WTC11 (cell line): ENCODE measurements around the gene RNF149. TPM values are rescaled to one million over a fixed set of nuclear protein-coding genes. Genes with fewer than 3 reads are reported as not detected.
A peak's percentile ranks its signal among the peaks of the same experiment; 100 is the strongest.

Source experiments
- ATAC-seq: fragments of 200-7000 bp; cut with Tn5 transposase; 2 replicates; pipeline ENCODE4 v1.10.0; 2021; ENCODE audit warnings: mild to moderate bottlenecking, moderate library complexity
- CTCF ChIA-PET: fragments of 300-600 bp; sonication (Branson Sonifier 250); formaldehyde crosslinking; loops from one replicate; lab custom pipeline; 2021; ENCODE audit warnings: antibody characterized with exemption; lab: Charles Lee
- POLR2A ChIA-PET: fragments of 350-600 bp; sonication (Branson Sonifier 250); formaldehyde crosslinking; loops from one replicate; lab custom pipeline; 2021; ENCODE audit warnings: antibody characterized with exemption; lab: Charles Lee
- DNase-seq: peaks from one replicate; pipeline ENCODE4 v3.0.0; 2021; ENCODE audit warnings: low spot score
- H3K27ac Mint-ChIP-seq: 2 replicates; pipeline ENCODE4 v1.8.0; 2021; ENCODE audit warnings: mixed read lengths
- H3K27me3 Mint-ChIP-seq: 2 replicates; pipeline ENCODE4 v1.8.0; 2021; ENCODE audit warnings: low read depth, mild to moderate bottlenecking, moderate library complexity, mixed read lengths
- H3K36me3 Mint-ChIP-seq: 2 replicates; pipeline ENCODE4 v1.8.0; 2021; ENCODE audit warnings: mixed read lengths
- H3K4me1 Mint-ChIP-seq: 2 replicates; pipeline ENCODE4 v1.8.0; 2022; ENCODE audit warnings: mixed read lengths
- H3K4me3 Mint-ChIP-seq: 2 replicates; pipeline ENCODE4 v1.8.0; 2021; ENCODE audit warnings: mild to moderate bottlenecking, moderate library complexity, mixed read lengths
- H3K9me3 Mint-ChIP-seq: 2 replicates; pipeline ENCODE4 v1.8.0; 2021; ENCODE audit warnings: mixed read lengths
- CBFB ChIP-seq: sonication (generic); formaldehyde crosslinking; IDR thresholded peaks from 2 replicates; pipeline ENCODE4 v1.8.1; 2022; ENCODE audit warnings: mild to moderate bottlenecking, low read depth, missing genetic modification reagents
- CREB1 ChIP-seq: sonication (generic); formaldehyde crosslinking; IDR thresholded peaks from 2 replicates; pipeline ENCODE4 v1.8.0; 2023; ENCODE audit warnings: mild to moderate bottlenecking, missing genetic modification reagents
- CREM ChIP-seq: sonication (generic); formaldehyde crosslinking; IDR thresholded peaks from 2 replicates; pipeline ENCODE4 v1.8.1; 2022; ENCODE audit warnings: mild to moderate bottlenecking, missing genetic modification reagents, moderate library complexity
- E2F5 ChIP-seq: sonication (generic); formaldehyde crosslinking; IDR thresholded peaks from 2 replicates; pipeline ENCODE4 v1.8.1; 2022; ENCODE audit warnings: mild to moderate bottlenecking, moderate library complexity, missing genetic modification reagents
- EMX1 ChIP-seq: fragments of 250-450 bp; sonication (Bioruptor Pico); IDR thresholded peaks from 2 replicates; pipeline ENCODE4 v1.8.0; 2021; ENCODE audit warnings: mild to moderate bottlenecking
- ERG ChIP-seq: fragments of 250-450 bp; sonication (Bioruptor Pico); IDR thresholded peaks from 2 replicates; pipeline ENCODE4 v1.8.0; 2021; ENCODE audit warnings: mild to moderate bottlenecking
- GABPB1 ChIP-seq: sonication (generic); formaldehyde crosslinking; IDR thresholded peaks from 2 replicates; pipeline ENCODE4 v1.8.1; 2023; ENCODE audit warnings: mild to moderate bottlenecking, missing genetic modification reagents
- IRF1 ChIP-seq: sonication (generic); formaldehyde crosslinking; IDR thresholded peaks from 2 replicates; pipeline ENCODE4 v1.8.0; 2023; ENCODE audit warnings: missing genetic modification reagents
- JUN ChIP-seq: sonication (generic); formaldehyde crosslinking; IDR thresholded peaks from 2 replicates; pipeline ENCODE4 v1.8.0; 2023; ENCODE audit warnings: mild to moderate bottlenecking, missing genetic modification reagents
- MAX ChIP-seq: sonication (generic); formaldehyde crosslinking; IDR thresholded peaks from 2 replicates; pipeline ENCODE4 v1.8.0; 2022; ENCODE audit warnings: mild to moderate bottlenecking, missing genetic modification reagents
- MYBL2 ChIP-seq: sonication (generic); formaldehyde crosslinking; IDR thresholded peaks from 2 replicates; pipeline ENCODE4 v1.8.1; 2023; ENCODE audit warnings: mild to moderate bottlenecking, moderate library complexity, missing genetic modification reagents
- SOX15 ChIP-seq: fragments of 250-450 bp; sonication (Bioruptor Pico); IDR thresholded peaks from 2 replicates; pipeline ENCODE4 v1.9.0; 2021; ENCODE audit warnings: mild to moderate bottlenecking
- STAT6 ChIP-seq: sonication (generic); formaldehyde crosslinking; conservative IDR thresholded peaks from 2 replicates; pipeline ENCODE4 v1.8.1; 2023; ENCODE audit warnings: mild to moderate bottlenecking, low read depth, missing genetic modification reagents, moderate library complexity
- TEAD1 ChIP-seq: sonication (generic); formaldehyde crosslinking; IDR thresholded peaks from 2 replicates; pipeline ENCODE4 v1.8.0; 2022; ENCODE audit warnings: mild to moderate bottlenecking, missing genetic modification reagents
- ZBTB21 ChIP-seq: sonication (generic); formaldehyde crosslinking; IDR thresholded peaks from 2 replicates; pipeline ENCODE4 v1.8.1; 2023; ENCODE audit warnings: mild to moderate bottlenecking, missing genetic modification reagents, borderline replicate concordance
- ZNF281 ChIP-seq: sonication (generic); formaldehyde crosslinking; IDR thresholded peaks from 2 replicates; pipeline ENCODE4 v1.8.0; 2023; ENCODE audit warnings: mild to moderate bottlenecking, missing genetic modification reagents
- ZNF416 ChIP-seq: fragments of 250-450 bp; sonication (Bioruptor Pico); IDR thresholded peaks from 2 replicates; pipeline ENCODE4 v1.9.0; 2021; ENCODE audit warnings: mild to moderate bottlenecking, inconsistent platforms
- ZNF425 ChIP-seq: fragments of 250-450 bp; sonication (Bioruptor Pico); conservative IDR thresholded peaks from 2 replicates; pipeline ENCODE4 v1.9.0; 2021; ENCODE audit warnings: mild to moderate bottlenecking
- ZNF671 ChIP-seq: fragments of 250-450 bp; sonication (Bioruptor Pico); IDR thresholded peaks from 2 replicates; pipeline ENCODE4 v1.8.0; 2021; ENCODE audit warnings: mild to moderate bottlenecking
- ZSCAN18 ChIP-seq: fragments of 250-450 bp; sonication (Bioruptor Pico); IDR thresholded peaks from 2 replicates; pipeline ENCODE4 v2.1.2; 2022; ENCODE audit warnings: mild to moderate bottlenecking, moderate library complexity
- total RNA-seq: library from RNA; stranded (reverse); gene quantifications from 3 replicates; pipeline ENCODE4 v1.2.3, GENCODE V29; 2021

RNF149 gene
- total RNA-seq, 1 experiment from 2014 or later = 25.6 TPM

GRCh38 chr2:101253703-101254450 lies 54.6 kb downstream of the RNF149 start:
- peak overlapping the region; percentile 96 for H3K27ac Mint-ChIP-seq
- H3K36me3 Mint-ChIP-seq = peaks cover 16% of the 10 kb centered on the region
- DNase-seq = no peak
- peaks cover 45% of the 10 kb centered on the region for H3K4me1 Mint-ChIP-seq
- POLR2A ChIA-PET = no interaction called here
- peak overlapping the region; percentile 99 for H3K4me3 Mint-ChIP-seq
- CTCF ChIA-PET = interaction anchor here (0.6 to 3.4 kb wide), 7 partner anchors 9 to 373 kb away, joined by 3 to 32 read pairs (median 4); no protein-coding TSS in a partner anchor
- no peaks in the 10 kb centered on the region for H3K27me3 Mint-ChIP-seq
- ATAC-seq = no peak
- TF ChIP-seq ZNF425 = no peak
- TF ChIP-seq MAX = no peak
- TF ChIP-seq EMX1 (CRISPR knock-in tag) = no peak
- no peak for TF ChIP-seq CBFB
- TF ChIP-seq GABPB1 (CRISPR knock-in tag) = no peak
- TF ChIP-seq JUN (CRISPR knock-in tag) = no peak
- no peak for TF ChIP-seq ZNF671 (CRISPR knock-in tag)
- no peak for TF ChIP-seq CREB1 (CRISPR knock-in tag)
- no peak for TF ChIP-seq SOX15
- TF ChIP-seq TEAD1 (CRISPR knock-in tag) = no peak
- TF ChIP-seq ZBTB21 (CRISPR knock-in tag) = no peak
- no peak for TF ChIP-seq ZNF281 (CRISPR knock-in tag)
- H3K9me3 Mint-ChIP-seq = peaks cover under 1% of the 10 kb centered on the region; the same call in 1 of the 2 replicates

- CTCF ChIA-PET = interaction anchor here (0.6 to 3.4 kb wide), 14 partner anchors 8 to 647 kb away, joined by 3 to 32 read pairs (median 4); partner anchors contain the start of gene TBC1D8
- Mint-ChIP-seq H3K27ac (peak overlapping the region; percentile 96), H3K27me3 (no peaks in the 10 kb centered on the region), H3K4me3 (peak overlapping the region; percentile 99), H3K4me1 (peaks cover 53% of the 10 kb centered on the region), H3K9me3 (peaks cover 7% of the 10 kb centered on the region; the same call in 1 of the 2 replicates), H3K36me3 (peaks cover 15% of the 10 kb centered on the region)
- POLR2A ChIA-PET = interaction anchor here (1.3 kb wide), 1 partner anchor 245 kb away, joined by 3 read pairs; no protein-coding TSS in a partner anchor
- peak; percentile 14 for ATAC-seq
- peak; percentile 66 for DNase-seq
- TF ChIP-seq IRF1 (CRISPR knock-in tag) (no peak), ZNF416 (no peak), MYBL2 (CRISPR knock-in tag) (no peak), ERG (0 out of 2 replicates have a peak, but pooled peaks have one; percentile 43), STAT6 (CRISPR knock-in tag) (no peak; the same call in 1 of the 2 replicates), GABPB1 (CRISPR knock-in tag) (peak; percentile 10; the same call in 1 of the 2 replicates), E2F5 (CRISPR knock-in tag) (0 out of 2 replicates have a peak, but pooled peaks have one; percentile 15), ZSCAN18 (CRISPR knock-in tag) (no peak), CREM (0 out of 2 replicates have a peak, but pooled peaks have one; percentile 4)
Measured at GRCh38 chr2:101253013-101253702, 55.3 kb downstream of the RNF149 start.
